SK-N-MC (cell line): ENCODE results near the gene GPALPP1.

Experiments
- EZH2 ChIP-seq: fragments of 200-600 bp; sonication (generic); IDR thresholded peaks from one replicate; pipeline ENCODE4 v1.6.1; 2017; ENCODE audit warnings: antibody characterized with exemption
- FOXP2 ChIP-seq: optimal IDR thresholded peaks from 2 replicates; pipeline ENCODE3; 2011; ENCODE audit warnings: mild to moderate bottlenecking, moderate library complexity; ENCODE audit not compliant: insufficient read depth; ENCODE audit errors: extremely low read length, control extremely low read depth
- POLR2AphosphoS5 ChIP-seq: IDR thresholded peaks from 2 replicates; pipeline ENCODE4 v1.6.1; 2012; ENCODE audit warnings: mild to moderate bottlenecking, low read depth, low read length, borderline replicate concordance

DNA sequence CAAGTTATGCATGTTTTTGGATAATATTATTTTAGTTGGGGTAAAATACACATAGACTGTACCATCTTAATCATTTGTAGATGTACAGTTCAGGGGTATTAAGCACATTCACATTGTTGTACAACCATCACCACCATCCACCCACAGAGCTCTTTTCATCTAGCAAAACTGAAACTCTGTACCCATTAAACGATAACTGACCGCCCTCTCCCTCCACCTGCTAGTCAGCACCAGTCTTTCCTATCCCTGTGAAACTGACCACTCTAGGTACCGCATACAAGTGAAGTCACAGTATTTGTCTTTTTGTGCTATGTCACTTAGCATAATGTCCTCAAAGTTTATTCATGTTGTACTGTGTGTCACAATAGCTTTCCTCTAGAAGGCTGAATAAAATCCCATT lies 70.7 kb downstream of the GPALPP1 start:
- no peak for TF ChIP-seq POLR2AphosphoS5
- no peak for TF ChIP-seq EZH2
- TF ChIP-seq FOXP2, result no peak
